ENCODE data around the gene SLC1A1. TPM values are rescaled to one million over a fixed set of nuclear protein-coding genes. Genes with fewer than 3 reads are reported as not detected.

The SLC1A1 gene
- 27.1 and 36.8 TPM in 2 replicates for total RNA-seq

DNA sequence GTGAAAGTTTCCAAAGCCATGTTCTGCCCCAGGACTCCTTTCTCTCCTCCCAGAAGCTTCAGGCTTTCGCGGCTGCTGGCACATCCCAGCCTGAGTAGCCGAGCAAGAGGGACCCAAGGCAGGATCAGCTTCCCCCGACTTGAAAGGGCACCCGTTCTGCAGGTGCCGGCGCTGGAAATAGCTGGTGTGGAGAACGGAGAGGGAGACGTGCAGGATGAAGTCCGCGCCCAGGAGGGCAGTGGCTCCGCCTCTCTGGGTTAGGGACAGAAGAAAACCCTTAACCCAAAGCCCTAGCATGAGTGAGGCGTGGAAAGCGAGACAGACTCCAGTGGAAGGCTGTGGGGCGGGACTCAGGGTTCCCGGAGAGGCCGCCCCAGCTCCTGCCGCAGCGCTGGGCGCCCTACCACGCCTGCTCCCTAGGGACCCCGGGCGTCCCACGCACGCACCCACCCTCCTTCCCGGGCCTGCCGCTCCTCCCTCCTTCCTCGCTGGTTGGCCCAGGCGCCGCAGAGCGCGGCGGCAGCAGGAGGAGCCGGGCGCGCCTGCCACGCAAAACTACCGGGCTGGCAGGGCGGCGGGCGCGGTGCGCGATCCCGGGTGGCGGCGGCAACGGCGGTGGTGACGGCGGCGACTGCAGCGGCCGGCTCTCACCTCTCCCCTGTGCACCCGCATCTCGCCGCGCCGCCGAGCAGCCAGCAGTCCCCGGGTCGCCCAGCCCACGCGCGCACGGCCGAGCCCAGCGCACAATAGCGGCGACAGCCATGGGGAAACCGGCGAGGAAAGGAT is at the start of gene SLC1A1:
SLC1A1 (plus strand) TSS at position 550 of the 786 bp plus-strand sequence; CDS start at position 762, 212 bp downstream.

Other genes with a start within 250 kb of the SLC1A1 start
- 2.5 and 5.4 TPM in 2 replicates for gene GLIS3, start 190.4 kb upstream of the SLC1A1 start, total RNA-seq
- gene PLPP6, start 171.8 kb downstream of the SLC1A1 start, total RNA-seq: 6.1 and 7.8 TPM in 2 replicates
- 1.8 and 2.3 TPM in 2 replicates for gene SPATA6L, start 176.0 kb downstream of the SLC1A1 start, total RNA-seq
- gene CDC37L1, start 189.1 kb downstream of the SLC1A1 start, total RNA-seq: 8.2 and 11.3 TPM in 2 replicates